GM18502 (cell line): ENCODE data around the gene APBA1.
A peak's percentile ranks its signal among the peaks of the same experiment; 100 is the strongest.
"Not testable (repeated sequence)": the region's sequence is repeated elsewhere in the genome, so short reads cannot be mapped to it uniquely, and the experiment has no call there.

Source experiments
- ATAC-seq: cut with Tn5 transposase; IDR thresholded peaks from one replicate; pipeline ENCODE4 v1.9.1; 2021; ENCODE audit warnings: mild to moderate bottlenecking; ENCODE audit not compliant: unreplicated experiment, poor library complexity

Gene APBA1

GRCh38 chr9:69427286-69427685 lies 244.9 kb downstream of the APBA1 start:
- no peak for ATAC-seq

GRCh38 chr9:69425136-69425801 lies 246.9 kb downstream of the APBA1 start:
- ATAC-seq: no peak

GRCh38 chr9:69421908-69422801 lies 250.0 kb downstream of the APBA1 start:
- peak; percentile 64 for ATAC-seq

- ATAC-seq: no peak
Measured at GRCh38 chr9:69420611-69421270, 251.4 kb downstream of the APBA1 start.

GRCh38 chr9:69412741-69413150 lies 259.4 kb downstream of the APBA1 start:
- peak; percentile 58 for ATAC-seq

GRCh38 chr9:69411931-69412740 lies 260.0 kb downstream of the APBA1 start:
- ATAC-seq: no peak

GRCh38 chr9:69411246-69411645 lies 260.9 kb downstream of the APBA1 start:
- ATAC-seq: no peak

- ATAC-seq: not testable (repeated sequence)
Measured at GRCh38 chr9:69409936-69410335, 262.2 kb downstream of the APBA1 start.

GRCh38 chr9:69400470-69400869 lies 271.7 kb downstream of the APBA1 start:
- ATAC-seq: no peak

GRCh38 chr9:69397384-69398214 lies 274.6 kb downstream of the APBA1 start:
- no peak for ATAC-seq

- ATAC-seq: no peak
Measured at GRCh38 chr9:69396759-69397158, 275.4 kb downstream of the APBA1 start.

- ATAC-seq: no peak
Measured at GRCh38 chr9:69395718-69396117, 276.5 kb downstream of the APBA1 start.

GRCh38 chr9:69393425-69393824 lies 278.7 kb downstream of the APBA1 start:
- no peak for ATAC-seq

GRCh38 chr9:69392826-69393225 lies 279.3 kb downstream of the APBA1 start:
- ATAC-seq: no peak

GRCh38 chr9:69391946-69392345 lies 280.2 kb downstream of the APBA1 start:
- ATAC-seq: no peak

- ATAC-seq: no peak
Measured at GRCh38 chr9:69391487-69391886, 280.7 kb downstream of the APBA1 start.

GRCh38 chr9:69389437-69389995 lies 282.7 kb downstream of the APBA1 start:
- ATAC-seq: no peak

- ATAC-seq: no peak
Measured at GRCh38 chr9:69388596-69388995, 283.6 kb downstream of the APBA1 start.

GRCh38 chr9:69386651-69387050 lies 285.5 kb downstream of the APBA1 start:
- no peak for ATAC-seq
